Kidney capillary endothelial cell (primary cell): ENCODE results near the gene EPS8L1.

ENCODE experiments used
- DNase-seq: peaks from one replicate; pipeline ENCODE4 v3.0.0-alpha.2; 2018; ENCODE audit warnings: low spot score

The EPS8L1 gene

GRCh38 chr19:55115446-55116065, 39.9 kb downstream of the EPS8L1 start:
- DNase-seq: peak; percentile 26

DNA sequence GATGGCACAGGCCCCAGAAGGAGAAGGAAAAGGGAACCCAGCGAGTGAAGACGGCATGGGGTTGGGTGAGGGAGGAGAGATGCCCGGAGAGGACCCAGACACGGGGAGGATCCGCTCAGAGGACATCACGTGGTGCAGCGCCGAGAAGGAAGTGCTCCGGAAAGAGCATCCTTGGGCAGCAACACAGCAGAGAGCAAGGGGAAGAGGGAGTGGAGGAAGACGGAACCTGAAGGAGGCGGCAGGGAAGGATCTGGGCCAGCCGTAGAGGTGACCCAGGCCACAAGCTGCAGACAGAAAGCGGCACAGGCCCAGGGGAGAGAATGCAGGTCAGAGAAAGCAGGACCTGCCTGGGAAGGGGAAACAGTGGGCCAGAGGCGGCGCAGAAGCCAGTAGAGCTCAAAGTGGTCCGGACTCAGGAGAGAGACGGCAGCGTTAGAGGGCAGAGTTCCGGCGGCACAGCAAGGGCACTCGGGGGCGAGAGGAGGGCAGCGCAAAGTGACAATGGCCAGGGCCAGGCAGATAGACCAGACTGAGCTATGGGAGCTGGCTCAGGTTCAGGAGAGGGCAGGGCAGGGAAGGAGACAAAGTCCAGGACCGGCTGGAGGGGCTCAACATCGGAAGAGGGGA, 40.7 kb downstream of the EPS8L1 start:
- peak; percentile 50 for DNase-seq

GRCh38 chr19:55116859-55117662, 41.4 kb downstream of the EPS8L1 start, which contains the start of gene PPP1R12C:
PPP1R12C (minus strand) TSS chr19:55117637; CDS start chr19:55117543, 94 bp downstream.
- DNase-seq: no peak

GRCh38 chr19:55117663-55118391, 42.2 kb downstream of the EPS8L1 start:
- peak; percentile 98 for DNase-seq

DNA sequence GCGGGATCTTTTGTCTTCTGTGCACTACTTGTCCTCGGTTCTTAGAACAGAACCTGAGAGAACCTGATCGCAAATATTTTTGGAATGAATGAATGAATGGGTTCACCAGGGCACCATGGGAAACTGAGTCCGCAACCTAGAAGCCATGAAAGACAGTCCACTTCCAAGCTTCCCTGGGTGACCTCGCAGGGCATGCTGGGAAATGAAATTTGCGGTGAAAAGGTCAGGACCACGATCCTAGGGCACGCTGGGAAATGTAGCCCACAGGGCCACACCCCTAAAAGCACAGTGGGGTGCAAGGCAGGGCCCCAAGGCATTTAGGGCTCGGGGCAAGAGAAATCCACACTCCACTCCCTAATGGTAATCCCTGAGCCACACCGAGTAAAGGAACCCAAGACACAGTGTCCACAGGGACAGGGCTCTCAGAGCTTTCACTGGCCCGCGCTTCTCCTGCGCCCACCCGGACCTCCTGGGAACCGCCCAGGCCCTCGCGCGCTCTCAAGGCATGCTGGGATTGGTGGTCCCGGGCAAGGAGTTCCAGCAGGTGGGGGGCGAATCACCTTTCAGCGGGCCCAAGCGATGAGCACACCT, 42.8 kb downstream of the EPS8L1 start:
- no peak for DNase-seq

- no peak for DNase-seq
Measured at GRCh38 chr19:55119053-55119452, 43.4 kb downstream of the EPS8L1 start.

DNA sequence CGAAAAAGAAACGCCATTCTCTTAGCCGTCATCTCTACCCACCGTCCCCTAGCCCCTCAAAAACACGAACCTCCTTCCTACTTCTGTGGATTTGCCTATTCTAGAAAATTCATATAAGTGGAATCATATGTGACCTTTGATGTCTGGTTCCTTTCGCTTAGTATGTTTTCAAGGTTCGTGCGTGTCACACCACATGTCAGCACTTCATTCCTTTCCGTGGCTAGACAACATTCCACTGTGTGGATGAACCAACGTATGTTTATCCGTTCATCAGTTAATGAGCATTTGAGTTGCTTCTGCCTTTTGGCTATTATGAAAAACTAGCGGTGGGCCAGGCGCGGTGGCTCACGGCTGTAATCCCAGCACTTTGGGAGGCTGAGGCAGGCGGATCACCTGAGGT, 55.8 kb downstream of the EPS8L1 start:
- DNase-seq: no peak

- no peak for DNase-seq
Measured at GRCh38 chr19:55132453-55133129, 56.9 kb downstream of the EPS8L1 start.

- DNase-seq: no peak
Measured at GRCh38 chr19:55133639-55134444, 58.2 kb downstream of the EPS8L1 start.

DNA sequence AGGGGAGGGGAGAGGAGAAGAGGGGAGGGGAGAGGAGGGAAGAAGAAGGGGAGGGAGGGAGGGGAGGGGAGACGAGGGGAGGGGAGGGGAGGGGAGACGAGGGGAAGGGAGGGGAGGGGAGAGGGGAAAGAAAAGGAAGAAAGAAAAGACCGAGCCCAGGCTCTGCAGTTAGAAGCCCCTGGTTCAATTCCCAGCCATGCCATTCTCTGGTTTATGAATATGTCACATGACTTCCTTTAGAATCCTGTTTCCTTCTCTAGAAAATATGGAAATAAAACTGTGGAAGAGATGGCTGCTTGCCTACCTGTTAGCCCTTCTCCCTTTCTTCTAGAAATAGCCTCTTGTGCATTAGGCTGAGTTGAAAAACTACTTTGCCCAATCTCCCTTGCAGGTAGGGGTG, 59.1 kb downstream of the EPS8L1 start:
- DNase-seq: no peak

DNA sequence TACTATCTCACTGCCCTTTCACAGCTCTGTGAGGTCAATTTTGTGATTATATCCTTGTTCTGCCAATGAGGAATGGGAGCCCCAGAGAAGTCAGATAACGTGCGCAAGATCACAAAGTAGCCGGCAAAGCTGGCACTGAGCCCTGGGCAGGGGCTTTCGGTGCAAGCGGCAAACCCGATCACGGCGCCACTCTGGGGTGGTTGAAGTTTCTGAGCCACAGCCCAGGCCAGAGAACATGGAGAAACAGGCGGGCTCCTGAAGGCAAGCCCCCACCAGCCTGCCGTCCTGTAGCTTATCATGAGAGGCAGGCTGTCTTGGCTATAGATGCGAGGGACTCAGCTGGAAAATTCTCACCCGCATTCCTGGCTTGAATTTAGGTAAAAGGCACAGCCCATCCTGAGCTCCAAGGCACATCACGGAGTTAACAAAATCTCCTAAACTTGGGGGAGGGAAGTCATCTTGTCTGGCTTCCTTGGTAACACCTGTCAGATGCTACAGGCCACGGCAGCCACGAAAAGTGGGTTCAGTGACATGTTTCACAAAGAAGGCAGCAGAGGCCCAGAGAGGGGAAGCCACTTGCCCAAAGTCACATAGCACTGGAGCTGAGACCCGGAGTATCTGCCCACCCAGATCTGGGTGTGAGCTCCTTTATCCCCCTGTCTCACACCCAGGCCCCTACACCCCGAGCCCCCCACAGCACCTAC, 60.9 kb downstream of the EPS8L1 start:
- no peak for DNase-seq
